Measurements from ENCODE around the gene TUNAR. TPM values are rescaled to one million over a fixed set of nuclear protein-coding genes. Genes with fewer than 3 reads are reported as not detected.

Gene TUNAR
- total and polyA plus RNA-seq, 12 donors = 0.06 TPM; not detected in 11

DNA sequence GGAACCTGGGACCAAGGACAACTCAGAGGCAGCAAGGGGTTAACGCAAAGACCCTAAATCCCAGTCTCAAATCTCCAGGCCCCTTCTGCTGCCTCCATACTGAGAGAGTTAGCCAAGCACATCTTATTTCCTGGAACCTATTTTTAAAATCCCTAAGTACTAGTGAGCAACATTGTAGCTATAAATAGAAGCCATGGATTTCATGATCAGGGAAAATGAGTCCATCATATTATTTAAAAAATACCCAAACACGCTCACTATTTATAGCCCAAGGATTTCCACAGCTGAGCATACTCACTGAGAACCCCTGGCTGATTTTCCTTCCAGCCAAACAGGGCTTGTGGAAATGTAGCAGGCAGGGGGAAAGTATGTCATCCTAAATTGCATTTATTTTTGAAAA is 19.4 kb upstream of the TUNAR start:
- Histone ChIP-seq H3K4me3 (no peak overlapping the region), H3K36me3 (replicated peaks in 1 of 2) (no peaks in the 10 kb centered on the region), H3K4me1 (replicated peaks in 1 of 2) (no peaks in the 10 kb centered on the region), H3K27me3 (no peaks in the 10 kb centered on the region), H3K27ac (no peak overlapping the region), H3K9me3 (replicated peaks in 1 of 3) (no peaks in the 10 kb centered on the region)
- TF ChIP-seq, protein P1, sequence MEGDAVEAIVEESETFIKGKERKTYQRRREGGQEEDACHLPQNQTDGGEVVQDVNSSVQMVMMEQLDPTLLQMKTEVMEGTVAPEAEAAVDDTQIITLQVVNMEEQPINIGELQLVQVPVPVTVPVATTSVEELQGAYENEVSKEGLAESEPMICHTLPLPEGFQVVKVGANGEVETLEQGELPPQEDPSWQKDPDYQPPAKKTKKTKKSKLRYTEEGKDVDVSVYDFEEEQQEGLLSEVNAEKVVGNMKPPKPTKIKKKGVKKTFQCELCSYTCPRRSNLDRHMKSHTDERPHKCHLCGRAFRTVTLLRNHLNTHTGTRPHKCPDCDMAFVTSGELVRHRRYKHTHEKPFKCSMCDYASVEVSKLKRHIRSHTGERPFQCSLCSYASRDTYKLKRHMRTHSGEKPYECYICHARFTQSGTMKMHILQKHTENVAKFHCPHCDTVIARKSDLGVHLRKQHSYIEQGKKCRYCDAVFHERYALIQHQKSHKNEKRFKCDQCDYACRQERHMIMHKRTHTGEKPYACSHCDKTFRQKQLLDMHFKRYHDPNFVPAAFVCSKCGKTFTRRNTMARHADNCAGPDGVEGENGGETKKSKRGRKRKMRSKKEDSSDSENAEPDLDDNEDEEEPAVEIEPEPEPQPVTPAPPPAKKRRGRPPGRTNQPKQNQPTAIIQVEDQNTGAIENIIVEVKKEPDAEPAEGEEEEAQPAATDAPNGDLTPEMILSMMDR (IDR thresholded peaks at IDR 0.05) = no peak
- TF ChIP-seq POLR2A (IDR thresholded peaks at IDR 0.05) = no peak
- intact Hi-C loops (cut with DNase I) = no loop called here
- 58 to 64% (median 60%) methylated on average over 2 of the region's 2 CpGs for WGBS, 4 donors
- no peak for DNase-seq

- H3K27ac ChIP-seq = no peak overlapping the region
- 72 to 80% (median 78%) methylated on average over 4 of the region's 4 CpGs for WGBS, 4 donors
- no peaks in the 10 kb centered on the region for H3K27me3 ChIP-seq
- no peaks in the 10 kb centered on the region for H3K4me1 ChIP-seq (replicated peaks in 1 of 2)
- H3K9me3 ChIP-seq (replicated peaks in 1 of 3) = no peaks in the 10 kb centered on the region
- no peaks in the 10 kb centered on the region for H3K36me3 ChIP-seq (replicated peaks in 1 of 2)
- TF ChIP-seq, protein P1 (IDR thresholded peaks at IDR 0.05) = no peak
- no peak for TF ChIP-seq POLR2A (IDR thresholded peaks at IDR 0.05)
- DNase-seq = no peak
- no peak overlapping the region for H3K4me3 ChIP-seq
- intact Hi-C loops (cut with DNase I) = no loop called here
These were observed 17.7 kb upstream of the TUNAR start for GRCh38 chr14:95858893-95859292.

DNA sequence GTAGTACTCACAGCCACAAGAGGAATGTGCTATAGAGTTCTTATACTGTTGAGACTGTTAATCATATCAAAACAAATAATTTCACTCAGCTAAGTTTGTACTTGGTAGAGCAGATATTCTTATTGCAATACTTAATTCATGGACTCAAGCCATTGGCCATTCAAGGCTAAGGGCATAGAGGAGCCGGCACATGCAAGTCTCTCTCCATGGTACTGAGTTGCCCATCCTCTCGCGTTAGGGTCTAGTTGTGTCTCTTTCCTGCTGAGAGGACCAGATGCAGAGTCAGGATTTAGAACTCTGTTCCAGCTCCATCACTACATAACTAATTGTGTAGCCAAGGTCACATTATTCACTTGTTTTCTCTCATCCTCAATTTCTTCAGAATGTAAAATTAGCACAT is 14.4 kb upstream of the TUNAR start:
- H3K4me3 ChIP-seq = no peak overlapping the region
- no peaks in the 10 kb centered on the region for H3K9me3 ChIP-seq (replicated peaks in 1 of 3)
- TF ChIP-seq, protein P1 (IDR thresholded peaks at IDR 0.05) = no peak
- no peak for TF ChIP-seq POLR2A (IDR thresholded peaks at IDR 0.05)
- H3K27me3 ChIP-seq = no peaks in the 10 kb centered on the region
- no peaks in the 10 kb centered on the region for H3K4me1 ChIP-seq (replicated peaks in 1 of 2)
- H3K36me3 ChIP-seq (replicated peaks in 1 of 2) = no peaks in the 10 kb centered on the region
- no peak overlapping the region for H3K27ac ChIP-seq
- intact Hi-C loops (cut with DNase I) = no loop called here
- no peak for DNase-seq
- 0 to 4% (median 3%) methylated on average over 3 of the region's 3 CpGs for WGBS, 4 donors

GRCh38 chr14:95863295-95863694 is 13.3 kb upstream of the TUNAR start:
- no peaks in the 10 kb centered on the region for H3K9me3 ChIP-seq (replicated peaks in 1 of 3)
- H3K27ac ChIP-seq = no peak overlapping the region
- H3K27me3 ChIP-seq = no peaks in the 10 kb centered on the region
- no peak for DNase-seq
- no peak overlapping the region for H3K4me3 ChIP-seq
- no peaks in the 10 kb centered on the region for H3K4me1 ChIP-seq (replicated peaks in 1 of 2)
- intact Hi-C loops (cut with DNase I) = no loop called here
- no peak for TF ChIP-seq POLR2A (IDR thresholded peaks at IDR 0.05)
- TF ChIP-seq, protein P1 (IDR thresholded peaks at IDR 0.05) = no peak
- 63 to 82% (median 78%) methylated on average over 3 to 4 of the region's 4 CpGs for WGBS, 4 donors
- H3K36me3 ChIP-seq (replicated peaks in 1 of 2) = no peaks in the 10 kb centered on the region

Measured in adrenal gland (tissue), 12 donors.